ENCODE results near the gene TBX5.

The TBX5 gene

DNA sequence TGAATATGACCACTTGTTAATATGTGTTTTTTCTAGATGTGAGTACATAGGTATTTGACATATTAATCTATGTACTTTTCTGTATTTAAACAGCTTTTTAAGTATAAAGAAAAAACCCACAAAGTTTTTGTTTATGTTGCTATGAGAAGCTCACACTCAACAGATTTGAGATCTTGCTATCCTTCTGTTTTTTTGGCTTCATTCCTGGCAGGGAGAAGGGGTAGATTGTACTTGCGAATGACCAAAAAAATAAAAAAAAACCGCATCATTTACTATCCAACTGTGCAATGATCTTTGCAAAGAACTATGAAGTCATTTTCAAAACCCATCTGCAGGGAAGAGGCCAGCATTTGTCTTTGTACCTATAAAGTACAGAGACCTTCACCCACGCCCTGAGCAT lies 28.4 kb upstream of the TBX5 start:
- no peak for DNase-seq (ENCODE audit: extremely low read depth in 1 of 2, low read depth in 1 of 2)

DNA sequence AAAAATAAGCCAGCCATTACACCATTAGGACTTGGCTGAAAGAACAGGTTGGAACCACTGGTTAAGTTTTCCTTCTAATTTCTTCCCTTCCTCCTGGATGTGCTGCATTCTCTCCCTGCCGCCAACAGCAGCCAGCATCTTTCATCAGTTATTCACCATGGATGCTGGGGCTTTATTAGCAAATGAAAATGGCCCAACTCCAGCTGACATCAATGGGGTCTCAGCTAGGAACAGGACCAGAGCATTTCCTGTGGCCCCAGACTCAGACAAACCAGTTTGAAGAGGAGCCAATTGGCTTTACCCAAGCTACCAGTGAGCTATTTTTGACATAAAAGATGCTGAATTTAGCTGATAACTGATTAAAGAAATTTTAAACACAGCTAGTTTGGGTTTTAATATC lies 26.0 kb upstream of the TBX5 start:
- no peak for DNase-seq (ENCODE audit: extremely low read depth in 1 of 2, low read depth in 1 of 2)

DNA sequence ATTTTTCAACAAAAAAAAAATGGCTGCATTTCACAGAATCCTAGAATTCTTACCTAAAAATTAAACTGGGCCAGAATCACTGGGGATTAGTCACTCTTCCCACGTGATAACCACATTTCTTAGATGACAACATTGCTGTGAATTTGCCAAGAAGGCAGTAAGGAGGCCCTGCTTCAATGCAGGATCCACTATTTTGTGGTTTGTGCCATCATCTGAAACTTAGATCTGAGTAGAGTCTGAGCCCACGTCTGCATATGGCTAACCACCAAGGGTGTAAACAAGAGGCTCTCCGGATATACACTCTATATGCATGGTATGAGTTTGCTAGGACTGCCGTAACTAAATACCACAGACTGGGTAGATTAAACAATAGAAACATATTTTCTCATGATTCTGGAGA lies 24.4 kb upstream of the TBX5 start:
- no peak for DNase-seq (ENCODE audit: extremely low read depth in 1 of 2, low read depth in 1 of 2)

DNA sequence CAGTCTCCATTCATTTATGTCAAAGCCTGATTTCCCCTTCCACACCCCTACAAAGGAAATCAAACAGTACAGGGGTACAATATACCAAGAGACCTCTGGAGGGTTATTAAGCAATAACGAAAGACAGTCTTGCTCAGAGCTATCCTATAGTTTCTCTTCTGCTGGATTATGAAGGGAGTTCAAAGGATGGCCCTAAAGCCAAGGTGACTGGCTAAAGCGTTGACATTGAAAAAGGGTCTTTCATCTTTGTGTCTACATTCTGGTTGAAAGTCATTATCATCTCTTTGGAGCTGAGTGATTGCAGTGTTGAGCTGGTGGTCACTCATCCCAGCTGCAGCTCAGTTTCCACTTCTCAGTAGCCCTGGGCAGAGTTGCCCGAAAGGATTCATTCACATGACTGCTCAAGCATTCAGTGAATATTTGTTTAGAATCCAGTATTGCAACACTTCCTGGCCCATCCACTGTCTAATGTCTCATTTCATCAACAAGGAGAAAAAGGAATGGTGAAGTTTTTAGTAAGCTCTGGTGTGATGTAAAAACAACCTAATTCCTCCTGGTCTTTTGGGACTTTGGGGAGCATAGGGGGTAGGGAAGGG lies 19.2 kb upstream of the TBX5 start:
- no peak for DNase-seq (ENCODE audit: extremely low read depth in 1 of 2, low read depth in 1 of 2)

DNA sequence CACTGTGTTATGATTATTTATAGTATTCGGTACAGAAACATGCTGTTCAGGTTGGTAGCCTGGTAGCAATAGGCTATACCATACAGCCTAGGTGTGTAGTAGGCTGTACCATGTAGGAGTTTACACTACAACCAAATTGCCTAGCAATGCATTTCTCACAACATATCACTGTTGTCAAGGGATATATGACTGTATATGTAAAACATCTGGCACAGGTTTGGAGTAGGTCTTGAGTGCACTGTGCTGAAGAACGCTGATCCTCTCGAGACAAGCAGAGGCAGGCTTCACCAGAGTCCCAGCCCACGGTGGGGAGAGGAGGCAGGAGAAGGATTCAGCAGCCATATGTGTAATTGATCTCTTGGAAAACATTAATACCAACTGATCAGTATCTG lies 15.0 kb upstream of the TBX5 start:
- no peak for DNase-seq (ENCODE audit: extremely low read depth in 1 of 2, low read depth in 1 of 2)

DNA sequence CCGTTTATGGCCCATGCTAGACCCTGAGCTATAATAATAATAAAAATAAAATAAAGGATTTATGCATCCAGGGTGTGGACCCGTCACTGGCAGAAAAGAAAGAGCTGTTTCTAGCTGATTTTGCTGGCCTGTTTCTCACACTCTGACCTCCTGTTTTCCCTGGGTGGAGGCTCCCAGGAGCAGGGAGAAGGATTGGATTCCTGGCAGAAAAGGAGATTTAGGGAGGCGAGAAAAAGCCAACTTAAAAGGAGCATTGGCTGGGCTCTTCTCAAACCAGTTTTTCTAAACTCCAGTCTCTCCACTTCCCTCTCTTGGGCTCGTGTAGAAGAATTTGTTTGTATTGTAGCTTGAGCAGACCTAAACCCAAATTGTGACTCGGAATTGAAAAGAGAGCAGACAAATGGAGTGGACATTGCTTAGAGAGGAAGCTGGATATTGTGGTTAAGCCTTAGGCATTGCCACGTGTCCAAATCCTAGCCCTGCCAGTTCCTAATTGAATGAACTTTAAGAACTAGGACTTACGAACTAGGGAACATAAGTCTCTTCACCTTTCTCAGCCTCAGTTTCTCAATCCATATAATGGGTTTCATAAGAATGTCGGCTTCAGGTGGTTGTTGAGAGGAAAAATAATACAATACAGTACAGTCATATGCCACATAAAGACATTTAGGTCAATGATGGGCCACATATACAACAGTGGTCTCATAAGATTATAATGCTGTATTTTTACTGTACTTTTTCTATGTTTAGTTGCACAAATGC lies 14.4 kb upstream of the TBX5 start:
- DNase-seq (ENCODE audit: extremely low read depth in 1 of 2, low read depth in 1 of 2), result no peak

DNA sequence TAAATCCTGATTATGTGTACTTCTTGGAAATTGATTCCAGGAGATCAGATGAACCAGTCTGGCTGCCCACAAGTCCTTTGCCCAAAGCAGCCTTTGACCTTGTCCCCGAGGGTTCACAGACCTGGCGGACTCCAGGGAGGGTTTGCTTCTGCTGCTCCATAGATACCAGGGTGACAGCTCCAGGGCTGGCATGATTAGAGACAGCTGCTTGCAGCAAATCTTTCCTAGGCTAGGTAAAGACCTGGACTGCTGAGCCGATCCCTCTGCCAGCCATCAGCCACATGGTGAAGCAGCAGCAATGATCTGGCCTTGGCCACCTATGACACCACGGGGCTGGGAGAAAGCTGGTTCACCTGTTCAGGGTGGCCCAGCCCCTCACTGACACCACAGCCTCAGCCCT lies 10.1 kb upstream of the TBX5 start:
- DNase-seq (ENCODE audit: extremely low read depth in 1 of 2, low read depth in 1 of 2), result no peak

DNA sequence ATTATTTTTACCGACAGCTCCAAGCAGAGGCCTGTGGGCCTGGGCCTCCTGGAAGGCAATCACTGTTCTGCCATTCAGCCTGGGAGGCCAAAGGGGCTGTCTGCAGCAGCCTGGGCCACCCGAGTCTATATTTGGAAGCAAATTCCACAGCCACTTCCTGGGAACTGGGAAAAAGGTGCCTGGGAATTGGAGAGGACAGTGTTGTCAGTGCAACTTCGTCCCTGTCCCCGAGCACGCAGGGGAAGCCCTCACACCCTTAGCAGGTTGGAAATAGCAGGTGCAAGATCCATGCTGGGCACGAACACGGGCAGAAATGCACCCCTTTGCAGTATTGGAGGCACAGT lies 9.6 kb upstream of the TBX5 start:
- DNase-seq (ENCODE audit: extremely low read depth in 1 of 2, low read depth in 1 of 2), result no peak

DNA sequence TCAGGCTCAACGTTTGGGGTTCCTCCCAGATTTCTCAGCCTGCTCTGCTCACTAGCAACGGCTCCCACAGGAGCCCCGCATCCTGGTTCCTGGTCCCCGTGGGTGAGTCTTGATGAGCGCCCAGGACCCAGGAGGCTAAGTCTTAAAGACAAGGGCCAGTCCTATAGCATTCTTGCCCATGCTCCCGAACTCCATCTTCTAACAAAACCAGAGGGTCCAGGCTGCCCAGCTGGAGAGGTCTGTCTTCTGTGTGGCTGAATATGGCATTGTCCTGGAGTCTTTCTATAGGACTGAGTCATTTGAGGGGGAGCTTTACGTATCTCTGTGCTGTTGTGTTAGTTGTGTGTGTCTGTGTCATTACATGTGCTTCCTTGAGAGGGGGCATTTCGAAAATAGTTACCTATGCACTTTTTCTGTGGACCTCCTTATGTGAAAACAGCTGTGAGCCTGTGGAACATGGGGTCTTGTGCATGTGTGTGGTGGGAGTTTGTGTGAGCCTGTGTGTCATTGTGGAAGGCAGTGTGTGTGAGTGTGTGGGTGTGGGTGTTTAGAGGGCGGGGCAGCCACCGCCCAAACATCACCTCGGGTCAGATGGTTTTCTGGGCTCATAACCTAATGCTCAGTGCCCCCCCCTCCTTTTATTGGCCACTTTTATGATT lies 9.1 kb upstream of the TBX5 start:
- no peak for DNase-seq (ENCODE audit: extremely low read depth in 1 of 2, low read depth in 1 of 2)

DNA sequence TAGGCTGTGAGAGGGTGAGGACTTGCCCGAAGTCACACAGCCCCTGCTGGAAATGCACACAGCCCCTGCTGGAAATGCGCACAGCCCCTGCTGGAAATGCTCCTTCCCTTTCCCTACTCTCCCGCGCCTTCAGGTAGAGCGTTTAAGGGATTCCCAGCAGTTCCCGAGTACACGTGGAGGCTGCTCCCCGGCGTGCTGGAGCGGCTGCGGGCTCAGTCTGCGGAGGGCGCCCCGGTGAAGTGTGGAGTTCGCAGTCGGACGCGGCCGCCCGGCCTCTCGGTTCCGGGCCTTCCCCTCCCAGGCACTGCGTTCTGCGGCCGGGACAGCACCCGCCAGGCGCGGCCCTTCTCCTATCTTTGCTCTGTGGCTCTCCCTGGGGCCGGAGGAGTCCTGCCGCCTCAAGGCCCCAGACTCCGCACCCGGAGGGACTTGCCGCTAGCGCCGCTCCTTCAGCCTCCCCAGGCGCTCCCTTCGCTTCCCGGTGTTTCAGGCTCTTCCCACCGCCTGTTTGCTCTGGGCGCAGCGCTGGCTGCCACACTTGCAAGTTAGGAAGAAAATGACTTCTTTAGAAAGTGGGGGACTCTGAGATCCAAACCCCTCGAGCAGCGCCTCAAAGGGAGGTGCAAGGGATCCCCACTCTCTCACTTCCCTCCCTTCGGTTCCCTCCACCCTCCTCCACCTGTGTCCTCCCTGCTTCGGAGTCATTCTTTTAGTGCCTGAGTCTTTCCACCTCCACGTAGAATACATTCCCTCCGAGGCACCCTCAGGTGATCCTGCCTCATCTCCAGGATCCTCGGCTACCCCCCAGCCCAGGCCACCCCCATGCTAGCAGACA lies 8.3 kb upstream of the TBX5 start:
- DNase-seq (ENCODE audit: extremely low read depth in 1 of 2, low read depth in 1 of 2), result no peak

DNA sequence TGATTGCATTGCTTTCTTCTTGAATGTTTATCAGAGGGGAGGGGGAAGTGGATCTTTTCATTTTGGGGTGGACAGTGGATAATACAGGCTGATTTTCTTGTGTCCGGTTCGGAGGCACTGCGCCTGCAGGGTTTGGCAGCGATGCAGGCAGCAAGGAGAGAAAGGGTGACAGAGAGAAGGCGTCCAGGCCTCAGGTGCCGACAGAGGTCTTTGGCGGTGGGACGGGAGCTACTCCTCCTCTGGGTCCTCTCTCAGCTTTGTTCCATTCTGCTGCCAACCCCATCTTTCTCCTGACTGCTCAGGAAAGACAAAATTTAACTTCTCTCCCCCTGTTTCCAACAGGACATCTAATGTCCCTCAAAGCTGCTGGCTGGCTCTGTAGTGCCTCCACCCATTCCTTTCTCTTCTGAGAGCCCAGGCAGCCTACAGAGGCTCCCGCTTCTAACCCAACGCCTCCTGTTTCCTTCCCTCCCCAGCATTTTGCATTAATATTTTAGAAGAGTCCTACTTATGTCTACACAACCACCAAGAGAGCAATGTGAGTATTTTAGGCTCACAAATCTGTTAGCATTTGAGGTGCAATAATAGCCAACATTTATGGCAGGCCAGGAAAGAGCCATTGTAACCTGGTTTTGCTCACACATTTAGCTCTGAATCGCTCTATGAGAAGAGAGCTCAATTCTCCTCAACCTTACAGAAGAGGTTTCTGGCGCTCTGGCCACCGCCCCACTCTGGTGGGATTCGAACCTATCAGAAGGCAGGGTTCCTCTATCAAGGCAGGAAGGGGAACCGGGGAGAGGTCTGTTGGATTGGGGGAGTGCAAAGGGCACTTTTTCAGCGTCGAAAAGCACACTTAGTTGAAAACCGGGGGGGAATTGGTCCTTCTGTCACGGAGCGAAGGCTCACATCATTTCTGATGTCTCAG lies 7.1 kb upstream of the TBX5 start:
- no peak for DNase-seq (ENCODE audit: extremely low read depth in 1 of 2, low read depth in 1 of 2)

DNA sequence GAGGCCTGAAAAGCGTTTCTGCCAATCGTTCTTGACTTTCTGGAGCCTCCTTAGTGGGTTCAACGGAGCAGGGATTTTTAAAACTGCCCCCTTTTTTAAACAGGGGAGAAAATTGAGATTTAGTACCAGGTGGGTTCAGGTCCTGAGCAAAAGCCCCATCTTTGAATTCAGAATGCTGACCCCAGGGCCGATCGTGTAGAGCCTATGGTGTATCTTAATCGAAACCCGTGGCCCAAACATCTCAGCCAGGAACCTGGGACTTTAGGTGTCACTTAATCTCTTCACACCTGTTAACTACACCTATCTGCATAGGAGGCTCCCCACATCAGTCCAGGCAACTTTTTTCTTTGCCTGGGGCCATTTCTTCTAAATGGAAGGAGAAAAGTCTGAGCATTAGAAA lies 6.4 kb upstream of the TBX5 start:
- DNase-seq (ENCODE audit: extremely low read depth in 1 of 2, low read depth in 1 of 2), result no peak

DNA sequence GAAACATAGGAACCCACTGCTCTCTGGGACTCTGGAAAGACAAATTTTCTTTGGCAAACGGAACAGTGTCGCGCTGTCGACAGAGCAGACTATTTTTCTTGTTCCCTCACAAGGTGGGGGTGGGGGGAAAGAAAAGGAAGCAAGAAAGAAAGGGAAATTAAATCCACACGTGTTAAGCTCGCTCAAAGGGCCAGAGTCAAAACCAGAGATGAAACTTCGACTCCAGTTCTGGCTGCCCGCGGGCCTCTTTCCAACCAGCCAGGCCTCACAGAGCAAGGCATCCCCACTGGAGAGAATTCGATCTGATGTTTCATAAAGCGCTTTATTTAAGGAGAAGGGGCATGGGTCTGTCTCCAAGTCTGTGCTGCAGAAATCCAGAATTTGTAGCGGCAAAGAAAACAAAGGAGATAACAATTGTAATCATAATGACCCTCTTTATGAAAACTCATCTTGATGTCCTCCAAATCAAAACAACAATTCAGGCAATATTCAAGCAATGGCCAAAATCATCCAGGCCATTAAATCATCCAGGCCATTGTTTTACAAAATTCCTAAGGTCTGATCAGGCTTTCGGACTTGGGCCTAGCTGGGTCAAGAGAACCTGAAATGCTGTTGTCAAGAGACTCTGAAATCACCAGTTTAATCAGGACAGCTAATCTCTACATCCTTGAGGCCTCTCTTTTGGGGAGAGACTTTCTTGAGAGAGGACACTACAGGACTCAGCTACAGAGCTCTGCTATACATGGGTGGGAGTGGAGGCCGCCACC lies 5.3 kb upstream of the TBX5 start:
- DNase-seq (ENCODE audit: extremely low read depth in 1 of 2, low read depth in 1 of 2), result no peak

DNA sequence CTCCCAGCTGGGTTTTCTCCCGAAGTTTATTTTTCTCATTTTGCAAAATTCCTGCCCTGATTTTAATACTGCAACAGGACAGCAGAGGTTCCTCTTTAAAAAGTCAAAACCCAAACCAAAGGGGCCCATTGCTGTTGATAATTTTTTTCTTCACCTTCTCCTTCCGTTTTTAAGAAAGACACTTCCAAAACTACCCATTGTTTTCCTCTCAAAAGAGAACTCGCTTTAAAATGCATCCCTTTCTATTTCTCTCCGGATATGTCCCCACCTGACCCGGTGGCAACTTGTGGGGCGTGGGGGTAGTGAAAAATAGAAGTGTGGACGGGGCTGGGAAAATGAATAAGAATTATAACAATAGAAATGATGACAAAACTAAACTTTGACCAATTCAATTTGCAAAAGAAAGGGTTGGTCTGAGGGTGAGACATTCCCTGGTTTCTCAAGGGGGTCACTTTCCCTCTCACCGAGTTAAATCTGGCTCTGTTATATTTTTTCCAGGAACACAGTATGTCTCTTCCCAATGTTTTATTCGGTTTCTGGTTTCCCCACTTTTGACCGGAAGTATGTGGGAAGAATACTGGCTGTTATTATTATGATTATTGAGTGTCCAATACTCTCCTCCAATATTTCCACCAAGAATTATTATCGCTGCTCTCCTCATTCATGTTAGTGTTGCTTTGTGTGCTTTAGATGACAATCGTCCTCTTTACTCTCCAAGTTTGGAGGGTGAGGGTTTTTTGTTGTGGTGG lies 4.1 kb upstream of the TBX5 start:
- DNase-seq (ENCODE audit: extremely low read depth in 1 of 2, low read depth in 1 of 2), result no peak

DNA sequence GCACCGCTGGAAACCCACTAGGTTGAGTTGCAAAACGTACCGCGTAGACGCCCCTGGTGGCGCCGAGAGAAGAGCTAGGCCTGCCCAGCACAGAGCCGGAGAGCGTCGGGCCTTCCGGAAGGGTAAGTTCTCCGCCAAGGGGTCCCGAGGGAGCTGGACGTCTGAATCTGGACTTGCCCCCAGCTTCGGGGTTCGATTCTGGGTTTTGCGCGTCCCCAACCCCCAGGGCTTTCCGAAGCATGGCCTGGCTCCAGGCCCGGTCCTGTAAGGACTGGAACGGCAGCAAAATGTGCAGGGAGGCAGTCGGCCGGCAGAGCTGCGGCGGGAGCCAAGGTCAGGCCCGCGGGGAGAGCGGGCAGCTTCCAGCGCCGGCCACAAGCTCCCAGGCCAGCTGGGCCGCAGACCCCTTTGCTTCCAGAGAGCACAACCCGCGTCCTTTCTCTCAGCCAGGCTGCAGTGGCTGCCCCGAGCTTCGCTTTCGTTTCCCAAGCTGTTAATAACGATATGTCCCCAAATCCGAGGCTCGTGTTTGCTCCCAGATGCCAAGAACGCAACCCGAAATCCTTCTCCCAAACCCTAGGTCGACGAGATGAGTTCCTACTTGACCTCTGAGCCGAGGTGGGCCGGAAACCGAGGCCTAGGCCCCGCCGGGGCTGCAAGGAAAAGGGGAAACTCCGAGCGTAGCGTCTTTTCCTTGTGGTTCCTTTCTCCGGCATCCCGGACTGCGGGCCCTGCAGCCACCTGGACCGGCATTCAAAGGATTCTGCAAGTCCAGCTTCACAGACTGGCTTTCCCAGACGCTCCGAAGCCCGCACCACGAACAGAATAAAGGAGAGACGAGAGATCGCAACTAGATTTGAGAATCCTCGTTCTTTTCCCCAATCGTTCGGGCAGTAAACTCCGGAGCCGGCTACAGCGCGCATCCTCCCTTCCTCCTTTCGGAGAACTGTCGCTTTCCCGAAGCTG lies 3.2 kb upstream of the TBX5 start:
- no peak for DNase-seq (ENCODE audit: extremely low read depth in 1 of 2, low read depth in 1 of 2)

DNA sequence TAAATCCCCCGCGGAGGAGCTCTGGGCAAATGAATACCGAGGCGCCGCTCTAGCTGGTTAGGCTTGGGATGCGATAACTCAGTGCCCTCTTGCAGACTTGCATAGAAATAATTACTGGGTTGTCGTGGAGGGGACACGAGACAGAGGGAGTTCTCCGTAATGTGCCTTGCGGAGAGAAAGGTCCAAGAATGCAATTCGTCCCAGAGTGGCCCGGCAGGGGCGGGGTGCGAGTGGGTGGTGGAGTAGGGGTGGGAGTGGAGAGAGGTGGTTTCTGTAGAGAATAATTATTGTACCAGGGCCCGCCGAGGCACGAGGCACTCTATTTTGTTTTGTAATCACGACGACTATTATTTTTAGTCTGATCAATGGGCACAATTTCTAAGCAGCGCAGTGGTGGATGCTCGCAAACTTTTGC lies 2.5 kb upstream of the TBX5 start:
- DNase-seq (ENCODE audit: extremely low read depth in 1 of 2, low read depth in 1 of 2), result no peak

DNA sequence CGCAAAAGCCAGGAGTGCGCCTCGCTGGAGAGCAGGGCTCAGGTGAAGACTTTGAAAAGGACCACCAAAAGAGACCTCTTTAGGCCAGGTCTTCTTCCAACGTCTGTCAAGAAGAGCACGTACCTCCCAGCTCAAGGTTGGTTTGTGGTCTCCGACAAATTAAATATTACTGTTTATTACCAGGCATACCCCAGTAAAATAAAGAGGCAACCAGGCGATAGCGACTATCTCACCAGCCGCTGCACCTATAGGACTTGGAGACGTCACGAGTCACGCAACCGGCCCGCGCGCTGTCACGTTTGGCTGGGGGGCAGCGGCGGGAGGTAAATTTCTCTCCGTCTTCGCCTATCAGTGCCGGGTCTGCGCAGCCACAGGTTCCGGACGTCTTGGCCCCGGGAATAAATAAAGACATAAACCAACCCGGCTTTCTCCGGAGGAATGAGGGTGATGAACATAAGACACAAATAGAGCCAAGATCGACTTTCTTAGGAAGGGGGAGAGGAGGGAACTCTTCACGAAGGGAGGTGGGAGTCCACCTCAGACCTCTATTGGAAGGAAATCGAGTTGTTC lies 2.0 kb upstream of the TBX5 start:
- no peak for DNase-seq (ENCODE audit: extremely low read depth in 1 of 2, low read depth in 1 of 2)

Measured in activated CD8-positive, alpha-beta memory T cell treated with anti-CD3 and anti-CD28 coated beads for 1 hour (primary cell).